Naive thymus-derived CD4-positive, alpha-beta T cell (primary cell): ENCODE results near the gene MYEOV. TPM values are rescaled to one million over a fixed set of nuclear protein-coding genes. Genes with fewer than 3 reads are reported as not detected.

Experiments
- ATAC-seq: fragments of 150-1000 bp; cut with Tn5 transposase; 2 replicates; pipeline ENCODE4 v1.10.0; 2021; ENCODE audit warnings: mild to moderate bottlenecking, moderate library complexity
- CTCF ChIA-PET: fragments of 350-600 bp; sonication (Branson Sonifier 250); formaldehyde crosslinking; loops from one replicate; lab custom pipeline; 2021; ENCODE audit warnings: antibody characterized with exemption; lab: Charles Lee
- POLR2A ChIA-PET: fragments of 350-600 bp; sonication (Branson Sonifier 250); formaldehyde crosslinking; loops from one replicate; lab custom pipeline; 2021; ENCODE audit warnings: antibody characterized with exemption, inconsistent platforms; lab: Charles Lee
- DNase-seq, 9 donors: peaks; one replicate each; pipeline versions ENCODE4 v3.0.0 to v3.0.0-alpha.2; 2020 to 2022; ENCODE audit warnings: mixed read lengths in 1 of 9
- H3K27ac ChIP-seq: one replicate; pipeline ENCODE4 v1.7.0; 2013; ENCODE audit warnings: mild to moderate bottlenecking, low read depth, low read length, moderate library complexity
- H3K27me3 ChIP-seq, 2 donors: one replicate each; pipeline ENCODE4 v1.7.0; 2013; ENCODE audit warnings: low read length in 2 of 2, mild to moderate bottlenecking in 2 of 2, moderate library complexity in 2 of 2; ENCODE audit not compliant: control insufficient read depth in 2 of 2, insufficient read depth in 2 of 2
- H3K36me3 ChIP-seq, 3 experiments: 1 replicate in 2 of 3; 2 replicates in 1 of 3; pipeline ENCODE4 v1.7.0; 2013; ENCODE audit warnings: low read length in 3 of 3, mild to moderate bottlenecking in 3 of 3, moderate library complexity in 1 of 3; ENCODE audit not compliant: insufficient read depth in 3 of 3, control insufficient read depth in 2 of 3
- H3K4me1 ChIP-seq, 2 donors: one replicate each; pipeline ENCODE4 v1.7.0; 2013; ENCODE audit warnings: low read length in 2 of 2, mild to moderate bottlenecking in 2 of 2, moderate library complexity in 1 of 2; ENCODE audit not compliant: control insufficient read depth in 2 of 2, insufficient read depth in 2 of 2
- H3K4me3 ChIP-seq: 2 replicates; pipeline ENCODE4 v1.7.0; 2013; ENCODE audit warnings: mild to moderate bottlenecking, low read length
- H3K9me3 ChIP-seq, 3 experiments: 1 replicate in 2 of 3; 2 replicates in 1 of 3; pipeline ENCODE4 v1.7.0; 2013; ENCODE audit warnings: low read length in 3 of 3; ENCODE audit not compliant: control insufficient read depth in 2 of 3
- H3K27ac Mint-ChIP-seq, 9 donors: one replicate each; pipeline ENCODE4 v1.8.0; 2020 to 2022; ENCODE audit warnings: mixed read lengths in 9 of 9, mild to moderate bottlenecking in 8 of 9, moderate library complexity in 5 of 9, inconsistent platforms in 2 of 9
- H3K27me3 Mint-ChIP-seq, 5 donors: one replicate each; pipeline ENCODE4 v1.8.0; 2021 to 2022; ENCODE audit warnings: mixed read lengths in 5 of 5, mild to moderate bottlenecking in 1 of 5
- H3K36me3 Mint-ChIP-seq, 5 donors: one replicate each; pipeline ENCODE4 v1.8.0; 2020 to 2022; ENCODE audit warnings: mixed read lengths in 5 of 5, mild to moderate bottlenecking in 3 of 5, inconsistent platforms in 1 of 5
- H3K4me1 Mint-ChIP-seq, 7 donors: one replicate each; pipeline ENCODE4 v1.8.0; 2020 to 2022; ENCODE audit warnings: mixed read lengths in 7 of 7, mild to moderate bottlenecking in 3 of 7, inconsistent platforms in 1 of 7
- H3K4me3 Mint-ChIP-seq, 10 donors: one replicate each; pipeline ENCODE4 v1.8.0; 2020 to 2022; ENCODE audit warnings: mild to moderate bottlenecking in 10 of 10, mixed read lengths in 10 of 10, moderate library complexity in 6 of 10, inconsistent platforms in 2 of 10
- H3K9me3 Mint-ChIP-seq, 11 donors: one replicate each; pipeline ENCODE4 v1.8.0; 2020 to 2022; ENCODE audit warnings: mixed read lengths in 11 of 11, mild to moderate bottlenecking in 4 of 11, inconsistent platforms in 1 of 11, moderate library complexity in 1 of 11
- intact Hi-C, 2 donors: fragments of 100-400 bp; cut with micrococcal nuclease; formaldehyde crosslinking; loops; one replicate each; pipeline ENCODE4 v1.15.1; 2023
- polyA plus RNA-seq, 2 donors: library from polyadenylated mRNA; unstranded; fragments of 300-500 nt; fragmentation: Illumina TruSeq; gene quantifications; one replicate each; pipeline ENCODE4 v1.2.3, GENCODE V29; 2021
- total RNA-seq, 6 experiments: library from RNA in 5 of 6; stranded (reverse) in 5 of 6; gene quantifications; 1 replicate in 5 of 6; 2 replicates in 1 of 6; pipeline ENCODE4 v1.2.3 and lab custom pipeline; 2021 to 2026

Gene MYEOV
- total and polyA plus RNA-seq, 7 experiments from 2014 or later: 0.20 to 0.32 TPM; not detected in 5

DNA sequence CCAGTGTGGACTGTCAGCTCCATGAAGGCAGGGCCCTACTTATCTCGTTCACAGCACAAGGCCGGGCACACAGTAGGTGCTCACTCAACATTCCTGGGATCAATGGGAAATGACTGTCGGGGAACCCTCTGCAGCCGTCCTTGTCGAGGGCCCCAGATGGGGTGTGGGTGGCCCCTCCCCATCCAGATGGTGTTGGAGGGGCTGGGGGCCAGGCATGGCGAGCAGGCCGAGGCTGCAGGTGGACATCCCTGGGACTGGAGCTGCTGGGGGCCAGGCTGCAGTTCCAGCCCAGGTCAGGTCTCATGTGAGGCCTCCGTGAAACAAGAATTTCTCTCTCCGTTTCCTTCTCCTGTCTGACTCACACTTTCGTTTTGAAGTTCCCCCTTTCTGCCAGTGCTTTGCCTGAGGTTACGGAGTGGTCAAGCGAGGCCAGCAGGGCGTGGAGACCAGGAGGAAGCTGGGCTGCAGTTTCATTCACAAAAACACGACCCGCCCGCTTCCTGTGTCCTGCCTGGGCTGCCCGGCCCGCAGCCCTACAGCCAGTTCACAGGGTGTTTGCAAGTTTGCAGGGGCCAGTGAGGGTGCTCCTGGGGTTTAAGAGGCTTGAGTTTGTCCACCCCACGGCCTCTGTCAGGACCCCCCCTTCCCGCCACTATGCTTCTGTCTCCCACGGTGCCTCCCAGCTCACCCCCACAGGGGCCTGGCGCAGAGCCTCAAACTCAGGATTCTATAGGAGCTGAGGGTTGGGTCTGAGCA lies 4.5 kb downstream of the MYEOV start:
- no peaks in the 10 kb centered on the region for H3K9me3 ChIP-seq
- no peaks in the 10 kb centered on the region for H3K27me3 ChIP-seq
- H3K9me3 Mint-ChIP-seq: peaks cover 0 to 2% (median 0%) of the 10 kb centered on the region in 11 donors
- H3K27ac ChIP-seq: peak overlapping the region; percentile 59
- H3K36me3 Mint-ChIP-seq: peaks cover 0 to 1% (median 0%) of the 10 kb centered on the region in 5 donors
- POLR2A ChIA-PET: interaction anchor here (2.3 kb wide), 1 partner anchor 8 kb away, joined by 7 read pairs; no protein-coding TSS in a partner anchor
- CTCF ChIA-PET: interaction anchor here (0.6 kb wide), 1 partner anchor 59 kb away, joined by 3 read pairs; no protein-coding TSS in a partner anchor
- H3K27me3 Mint-ChIP-seq: no peaks in the 10 kb centered on the region
- no peaks in the 10 kb centered on the region for H3K36me3 ChIP-seq
- H3K4me1 Mint-ChIP-seq: peaks cover 46 to 76% (median 60%) of the 10 kb centered on the region in 7 donors
- peak overlapping the region; percentile 39 for H3K4me3 ChIP-seq
- peak overlapping the region; percentile 56 to 93 (median 87) for H3K27ac Mint-ChIP-seq
- peaks cover 33 to 36% of the 10 kb centered on the region in 2 donors for H3K4me1 ChIP-seq
- ATAC-seq: peak; percentile 57
- peak in 4 of 9 donors; percentile 12 to 34 (median 30) for DNase-seq
- intact Hi-C loops: loop anchor here (1.0 to 10.0 kb wide), 7 partner anchors 39 to 461 kb away; no protein-coding TSS in a partner anchor
- peak overlapping the region; percentile 35 to 90 (median 87) for H3K4me3 Mint-ChIP-seq

- H3K9me3 Mint-ChIP-seq: peaks cover 0 to 2% (median 0%) of the 10 kb centered on the region in 11 donors
- ChIA-PET CTCF (no interaction called here), POLR2A (no interaction called here)
- Histone ChIP-seq H3K36me3 (no peaks in the 10 kb centered on the region), H3K4me3 (no peak overlapping the region), H3K4me1 (peaks cover 33 to 36% of the 10 kb centered on the region in 2 donors), H3K9me3 (no peaks in the 10 kb centered on the region), H3K27ac (no peak overlapping the region), H3K27me3 (no peaks in the 10 kb centered on the region)
- DNase-seq: no peak
- H3K27me3 Mint-ChIP-seq: no peaks in the 10 kb centered on the region
- H3K4me1 Mint-ChIP-seq: peaks cover 47 to 77% (median 59%) of the 10 kb centered on the region in 7 donors
- H3K36me3 Mint-ChIP-seq: peaks cover 0 to 1% (median 0%) of the 10 kb centered on the region in 5 donors
- no peak for ATAC-seq
- peak overlapping the region in 5 of 9 donors; percentile 24 to 87 (median 84) for H3K27ac Mint-ChIP-seq
- H3K4me3 Mint-ChIP-seq: peak overlapping the region; percentile 35 to 90 (median 87)
- intact Hi-C loops: loop anchor here (2.0 to 10.0 kb wide), 6 partner anchors 38 to 462 kb away; no protein-coding TSS in a partner anchor
These were observed 5.1 kb downstream of the MYEOV start for GRCh38 chr11:69299023-69299461.

- H3K36me3 Mint-ChIP-seq: peaks cover 0 to 1% (median 0%) of the 10 kb centered on the region in 5 donors
These were observed 5.6 kb downstream of the MYEOV start for GRCh38 chr11:69299572-69299971.

GRCh38 chr11:69300120-69301060 lies 6.4 kb downstream of the MYEOV start:
- H3K4me3 Mint-ChIP-seq: peak overlapping the region in 2 of 10 donors; percentile 20 to 21
- POLR2A ChIA-PET: no interaction called here
- H3K4me1 Mint-ChIP-seq: peaks cover 43 to 67% (median 52%) of the 10 kb centered on the region in 7 donors

More at GRCh38 chr11:69299572-69299971, 5.6 kb downstream of the MYEOV start:
- Mint-ChIP-seq H3K4me1 (peaks cover 47 to 72% (median 55%) of the 10 kb centered on the region in 7 donors), H3K27me3 (no peaks in the 10 kb centered on the region), H3K27ac (peak overlapping the region in 2 of 9 donors; percentile 58 to 72), H3K4me3 (no peak overlapping the region), H3K9me3 (peaks cover 0 to 2% (median 0%) of the 10 kb centered on the region in 11 donors)
- ATAC-seq (no peak), DNase-seq (no peak)
- Histone ChIP-seq H3K9me3 (no peaks in the 10 kb centered on the region), H3K36me3 (no peaks in the 10 kb centered on the region), H3K4me3 (no peak overlapping the region), H3K27ac (no peak overlapping the region), H3K27me3 (no peaks in the 10 kb centered on the region), H3K4me1 (peaks cover 33 to 36% of the 10 kb centered on the region in 2 donors)
- CTCF ChIA-PET: no interaction called here
- POLR2A ChIA-PET: no interaction called here
- intact Hi-C loops: loop anchor here (2.0 to 10.0 kb wide), 6 partner anchors 38 to 462 kb away; no protein-coding TSS in a partner anchor

GRCh38 chr11:69301081-69301454 lies 7.1 kb downstream of the MYEOV start:
- peaks cover 38 to 61% (median 46%) of the 10 kb centered on the region in 7 donors for H3K4me1 Mint-ChIP-seq
- Histone ChIP-seq H3K4me1 (peaks cover 26 to 27% of the 10 kb centered on the region in 2 donors), H3K36me3 (no peaks in the 10 kb centered on the region), H3K27ac (no peak overlapping the region), H3K27me3 (no peaks in the 10 kb centered on the region), H3K9me3 (no peaks in the 10 kb centered on the region), H3K4me3 (no peak overlapping the region)
- CTCF ChIA-PET: no interaction called here
- peaks cover 0 to 2% (median 0%) of the 10 kb centered on the region in 5 donors for H3K27me3 Mint-ChIP-seq
- peaks cover 0 to 2% (median 0%) of the 10 kb centered on the region in 11 donors for H3K9me3 Mint-ChIP-seq
- H3K27ac Mint-ChIP-seq: peak overlapping the region in 2 of 9 donors; percentile 17 to 65
- no peak overlapping the region for H3K4me3 Mint-ChIP-seq
- DNase-seq: no peak
- POLR2A ChIA-PET: interaction anchor here (1.3 kb wide), 1 partner anchor 10 kb away, joined by 5 read pairs; no protein-coding TSS in a partner anchor
- intact Hi-C loops: no loop called here
- no peak for ATAC-seq
- H3K36me3 Mint-ChIP-seq: peaks cover 0 to 1% (median 0%) of the 10 kb centered on the region in 5 donors

More at GRCh38 chr11:69300120-69301060, 6.4 kb downstream of the MYEOV start:
- intact Hi-C loops: no loop called here
- ATAC-seq (no peak), DNase-seq (no peak)
- H3K27ac ChIP-seq: no peak overlapping the region
- H3K4me1 ChIP-seq: peaks cover 33% of the 10 kb centered on the region in 2 donors
- Mint-ChIP-seq H3K27me3 (peaks cover 0 to 2% (median 0%) of the 10 kb centered on the region in 5 donors), H3K27ac (peak overlapping the region in 5 of 9 donors; percentile 17 to 72 (median 58)), H3K36me3 (peaks cover 0 to 1% (median 0%) of the 10 kb centered on the region in 5 donors), H3K9me3 (peaks cover 0 to 2% (median 0%) of the 10 kb centered on the region in 11 donors)
- no peak overlapping the region for H3K4me3 ChIP-seq
- CTCF ChIA-PET: no interaction called here
- H3K9me3 ChIP-seq: no peaks in the 10 kb centered on the region
- H3K36me3 ChIP-seq: no peaks in the 10 kb centered on the region
- no peaks in the 10 kb centered on the region for H3K27me3 ChIP-seq
